HepG2 (cell line): Measurements from ENCODE around the gene BTN1A1. TPM values are rescaled to one million over a fixed set of nuclear protein-coding genes. Genes with fewer than 3 reads are reported as not detected.

Experiments
- CBX5 ChIP-seq: sonication (generic); formaldehyde crosslinking; IDR thresholded peaks from 2 replicates; pipeline ENCODE4 v1.4.0; 2020; ENCODE audit warnings: missing genetic modification reagents, borderline replicate concordance
- CENPT ChIP-seq: sonication (generic); formaldehyde crosslinking; IDR thresholded peaks from 2 replicates; pipeline ENCODE4 v1.8.0; 2022; ENCODE audit warnings: low read depth, mild to moderate bottlenecking, moderate library complexity, missing genetic modification reagents
- HNRNPUL1 ChIP-seq: fragments of 200-400 bp; formaldehyde crosslinking; IDR thresholded peaks from 2 replicates; pipeline ENCODE4 v1.6.1; 2017; ENCODE audit warnings: low read depth, mild to moderate bottlenecking, low read length, moderate library complexity
- KAT8 ChIP-seq: IDR thresholded peaks from 2 replicates; pipeline ENCODE4 v1.6.1; 2016; ENCODE audit warnings: missing genetic modification reagents, missing compliant biosample characterization
- KDM4B ChIP-seq: sonication (generic); formaldehyde crosslinking; IDR thresholded peaks from 2 replicates; pipeline ENCODE4 v1.4.0; 2020; ENCODE audit warnings: missing genetic modification reagents
- MXI1 ChIP-seq: IDR thresholded peaks from 3 replicates; pipeline ENCODE4 v1.6.1; 2012; ENCODE audit warnings: low read depth, low read length, inconsistent platforms, borderline replicate concordance
- PPARG ChIP-seq: conservative IDR thresholded peaks from 2 replicates; pipeline ENCODE4 v1.6.1; 2016; ENCODE audit warnings: missing biosample characterization, missing genetic modification reagents
- PRMT3 ChIP-seq: sonication (generic); formaldehyde crosslinking; IDR thresholded peaks from 2 replicates; pipeline ENCODE4 v1.8.1; 2022; ENCODE audit warnings: low read depth, mild to moderate bottlenecking, moderate library complexity, missing genetic modification reagents, borderline replicate concordance
- RAD51 ChIP-seq: fragments of 450-650 bp; IDR thresholded peaks from 2 replicates; pipeline ENCODE4 v1.6.1; 2016; ENCODE audit warnings: borderline replicate concordance
- RFX1 ChIP-seq: fragments of 450-650 bp; IDR thresholded peaks from 2 replicates; pipeline ENCODE4 v1.6.1; 2017
- RFX3 ChIP-seq: IDR thresholded peaks from 2 replicates; pipeline ENCODE4 v1.6.1; 2016; ENCODE audit warnings: missing biosample characterization, missing genetic modification reagents
- TMF1 ChIP-seq: sonication (generic); formaldehyde crosslinking; IDR thresholded peaks from 2 replicates; pipeline ENCODE4 v1.8.1; 2022; ENCODE audit warnings: low read depth, missing genetic modification reagents
- XBP1 ChIP-seq: sonication (generic); formaldehyde crosslinking; IDR thresholded peaks from 2 replicates; pipeline ENCODE4 v1.5.0; 2020; ENCODE audit warnings: missing genetic modification reagents
- ZFP36 ChIP-seq: fragments of 150-350 bp; IDR thresholded peaks from 2 replicates; pipeline ENCODE4 v1.6.1; 2018; ENCODE audit warnings: borderline replicate concordance, low read length, low read depth; ENCODE audit not compliant: partially characterized antibody
- ZIK1 ChIP-seq: sonication (generic); formaldehyde crosslinking; IDR thresholded peaks from 2 replicates; pipeline ENCODE4 v1.5.0; 2020; ENCODE audit warnings: mild to moderate bottlenecking, low read depth, missing genetic modification reagents, borderline replicate concordance
- ZNF12 ChIP-seq: sonication (generic); formaldehyde crosslinking; IDR thresholded peaks from 2 replicates; pipeline ENCODE4 v1.5.0; 2020; ENCODE audit warnings: missing genetic modification reagents
- ZNF180 ChIP-seq: sonication (generic); formaldehyde crosslinking; IDR thresholded peaks from 2 replicates; pipeline ENCODE4 v1.4.0; 2020; ENCODE audit warnings: low read depth, missing genetic modification reagents, borderline replicate concordance
- ZNF282 ChIP-seq: fragments of 450-650 bp; IDR thresholded peaks from 2 replicates; pipeline ENCODE4 v1.6.1; 2018; ENCODE audit not compliant: partially characterized antibody
- ZNF3 ChIP-seq: IDR thresholded peaks from 2 replicates; pipeline ENCODE4 v1.7.0; 2017; ENCODE audit warnings: inconsistent platforms
- ZNF547 ChIP-seq: sonication (generic); formaldehyde crosslinking; IDR thresholded peaks from 2 replicates; pipeline ENCODE4 v1.5.1; 2020; ENCODE audit warnings: mild to moderate bottlenecking, missing genetic modification reagents
- ZNF550 ChIP-seq: sonication (generic); formaldehyde crosslinking; IDR thresholded peaks from 2 replicates; pipeline ENCODE4 v1.4.0; 2020; ENCODE audit warnings: mild to moderate bottlenecking, missing genetic modification reagents, borderline replicate concordance
- ZNF589 ChIP-seq: sonication (generic); formaldehyde crosslinking; conservative IDR thresholded peaks from 2 replicates; pipeline ENCODE4 v1.8.0; 2022; ENCODE audit warnings: mild to moderate bottlenecking, moderate library complexity, missing genetic modification reagents
- ZNF777 ChIP-seq: sonication (generic); formaldehyde crosslinking; IDR thresholded peaks from 2 replicates; pipeline ENCODE4 v1.4.0; 2020; ENCODE audit warnings: missing genetic modification reagents
- polyA plus RNA-seq, 8 experiments: library from polyadenylated mRNA; depleted of rRNA in 3 of 8; stranded (reverse) in 7 of 8; unstranded in 1 of 8; fragments of >200 nt; fragmentation: Illumina TruSeq in 4 of 8; extraction: Trizol in 4 of 8; gene quantifications; 2 replicates each; pipeline versions ENCODE4 v1.2.1 to v1.2.3, GENCODE V29; 2011 to 2016; ENCODE audit warnings: low read depth in 4 of 8, missing spikeins in 1 of 8, mixed read lengths in 1 of 8; ENCODE audit not compliant: insufficient read depth in 1 of 8
- total RNA-seq, 5 experiments: library from RNA; depleted of rRNA; stranded (reverse); fragments of >200 nt; fragmentation: Illumina TruSeq; extraction: Trizol; gene quantifications; 2 replicates each; pipeline ENCODE4 v1.2.3, GENCODE V29; 2016; ENCODE audit warnings: low read depth in 1 of 5
- TF ChIP-seq, protein P1 (sequence below): fragments of 450-650 bp; IDR thresholded peaks from 2 replicates; pipeline ENCODE4 v1.6.1; 2017; ENCODE audit warnings: mild to moderate bottlenecking
- TF ChIP-seq, protein P2 (sequence below): sonication (generic); formaldehyde crosslinking; conservative IDR thresholded peaks from 2 replicates; pipeline ENCODE4 v1.4.0; 2020; ENCODE audit warnings: missing genetic modification reagents
- TF ChIP-seq, protein P3 (sequence below): sonication (generic); formaldehyde crosslinking; IDR thresholded peaks from 2 replicates; pipeline ENCODE4 v1.5.0; 2020; ENCODE audit warnings: missing genetic modification reagents

The BTN1A1 gene
- total and polyA plus RNA-seq, 2 of the 13 experiments (the other 11 are each of a cell fraction or from before 2014, with no cell fraction given) = 0.04 TPM; not detected in 1

DNA sequence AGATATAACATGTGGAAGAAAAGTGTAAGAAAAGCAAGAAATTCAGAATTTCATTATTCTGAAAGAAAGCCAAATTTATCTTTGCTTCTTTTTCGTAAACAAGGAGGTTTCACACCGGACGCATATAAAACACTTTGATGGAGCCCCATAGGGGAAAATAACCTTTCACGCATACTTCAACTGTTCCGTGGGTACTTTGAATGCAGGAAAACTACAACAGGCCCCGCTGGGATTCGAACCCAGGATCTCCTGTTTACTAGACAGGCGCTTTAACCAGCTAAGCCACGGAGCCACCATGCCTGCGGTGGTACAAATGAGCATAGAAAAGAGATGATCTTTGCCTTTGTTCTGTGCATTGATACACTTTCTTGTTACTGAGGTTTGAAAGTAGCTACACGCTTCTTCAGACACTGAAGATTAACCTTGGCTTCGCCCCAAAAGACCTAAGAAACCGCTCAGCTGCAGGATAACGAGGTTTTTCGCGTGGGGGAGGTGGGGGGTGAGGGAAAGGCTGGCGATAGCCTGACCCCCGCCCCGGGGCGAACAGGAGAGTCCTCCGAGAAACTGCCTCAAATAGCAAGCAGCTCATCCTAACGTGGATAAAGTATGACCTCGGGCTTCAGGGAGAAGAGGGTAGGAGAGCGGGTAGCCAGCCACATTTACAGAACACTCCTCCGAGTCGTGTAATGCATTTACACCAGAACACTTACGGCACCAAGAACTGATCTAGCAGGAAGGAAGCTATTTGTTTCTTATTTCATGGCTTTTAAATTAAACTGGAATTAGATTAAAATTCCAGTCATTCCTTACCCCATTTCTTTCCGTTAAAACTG, 32.8 kb downstream of the BTN1A1 start (continued):
- TF ChIP-seq, protein P1, sequence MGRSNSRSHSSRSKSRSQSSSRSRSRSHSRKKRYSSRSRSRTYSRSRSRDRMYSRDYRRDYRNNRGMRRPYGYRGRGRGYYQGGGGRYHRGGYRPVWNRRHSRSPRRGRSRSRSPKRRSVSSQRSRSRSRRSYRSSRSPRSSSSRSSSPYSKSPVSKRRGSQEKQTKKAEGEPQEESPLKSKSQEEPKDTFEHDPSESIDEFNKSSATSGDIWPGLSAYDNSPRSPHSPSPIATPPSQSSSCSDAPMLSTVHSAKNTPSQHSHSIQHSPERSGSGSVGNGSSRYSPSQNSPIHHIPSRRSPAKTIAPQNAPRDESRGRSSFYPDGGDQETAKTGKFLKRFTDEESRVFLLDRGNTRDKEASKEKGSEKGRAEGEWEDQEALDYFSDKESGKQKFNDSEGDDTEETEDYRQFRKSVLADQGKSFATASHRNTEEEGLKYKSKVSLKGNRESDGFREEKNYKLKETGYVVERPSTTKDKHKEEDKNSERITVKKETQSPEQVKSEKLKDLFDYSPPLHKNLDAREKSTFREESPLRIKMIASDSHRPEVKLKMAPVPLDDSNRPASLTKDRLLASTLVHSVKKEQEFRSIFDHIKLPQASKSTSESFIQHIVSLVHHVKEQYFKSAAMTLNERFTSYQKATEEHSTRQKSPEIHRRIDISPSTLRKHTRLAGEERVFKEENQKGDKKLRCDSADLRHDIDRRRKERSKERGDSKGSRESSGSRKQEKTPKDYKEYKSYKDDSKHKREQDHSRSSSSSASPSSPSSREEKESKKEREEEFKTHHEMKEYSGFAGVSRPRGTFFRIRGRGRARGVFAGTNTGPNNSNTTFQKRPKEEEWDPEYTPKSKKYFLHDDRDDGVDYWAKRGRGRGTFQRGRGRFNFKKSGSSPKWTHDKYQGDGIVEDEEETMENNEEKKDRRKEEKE = no peak
- TF ChIP-seq ZNF282 (no peak), ZNF589 (CRISPR knock-in tag) (no peak), KDM4B (CRISPR knock-in tag) (no peak), ZNF3 (CRISPR knock-in tag) (no peak; the same call in 1 of the 2 replicates), RAD51 (no peak), MXI1 (peak; percentile 61; the same call in 1 of the 3 replicates), CENPT (CRISPR knock-in tag) (no peak), KAT8 (CRISPR knock-in tag) (peak; percentile 80), ZNF777 (CRISPR knock-in tag) (no peak), PRMT3 (CRISPR knock-in tag) (no peak), RFX1 (no peak), CBX5 (CRISPR knock-in tag) (peak; percentile 33; the same call in 1 of the 2 replicates), ZNF12 (no peak; the same call in 1 of the 2 replicates), PPARG (CRISPR knock-in tag) (peak; percentile 62), ZNF547 (peak; percentile 91), TMF1 (CRISPR knock-in tag) (peak; percentile 60; the same call in 1 of the 2 replicates), ZIK1 (0 out of 2 replicates have a peak, but pooled peaks have one; percentile 44), HNRNPUL1 (no peak), ZNF180 (CRISPR knock-in tag) (no peak), ZFP36 (peak; percentile 56), RFX3 (CRISPR knock-in tag) (no peak; the same call in 1 of the 2 replicates), XBP1 (CRISPR knock-in tag) (no peak), ZNF550 (no peak)
- TF ChIP-seq, protein P2, sequence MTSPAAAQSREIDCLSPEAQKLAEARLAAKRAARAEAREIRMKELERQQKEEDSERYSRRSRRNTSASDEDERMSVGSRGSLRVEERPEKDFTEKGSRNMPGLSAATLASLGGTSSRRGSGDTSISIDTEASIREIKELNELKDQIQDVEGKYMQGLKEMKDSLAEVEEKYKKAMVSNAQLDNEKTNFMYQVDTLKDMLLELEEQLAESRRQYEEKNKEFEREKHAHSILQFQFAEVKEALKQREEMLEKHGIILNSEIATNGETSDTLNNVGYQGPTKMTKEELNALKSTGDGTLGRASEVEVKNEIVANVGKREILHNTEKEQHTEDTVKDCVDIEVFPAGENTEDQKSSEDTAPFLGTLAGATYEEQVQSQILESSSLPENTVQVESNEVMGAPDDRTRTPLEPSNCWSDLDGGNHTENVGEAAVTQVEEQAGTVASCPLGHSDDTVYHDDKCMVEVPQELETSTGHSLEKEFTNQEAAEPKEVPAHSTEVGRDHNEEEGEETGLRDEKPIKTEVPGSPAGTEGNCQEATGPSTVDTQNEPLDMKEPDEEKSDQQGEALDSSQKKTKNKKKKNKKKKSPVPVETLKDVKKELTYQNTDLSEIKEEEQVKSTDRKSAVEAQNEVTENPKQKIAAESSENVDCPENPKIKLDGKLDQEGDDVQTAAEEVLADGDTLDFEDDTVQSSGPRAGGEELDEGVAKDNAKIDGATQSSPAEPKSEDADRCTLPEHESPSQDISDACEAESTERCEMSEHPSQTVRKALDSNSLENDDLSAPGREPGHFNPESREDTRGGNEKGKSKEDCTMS (CRISPR knock-in tag) = no peak
- TF ChIP-seq, protein P3, sequence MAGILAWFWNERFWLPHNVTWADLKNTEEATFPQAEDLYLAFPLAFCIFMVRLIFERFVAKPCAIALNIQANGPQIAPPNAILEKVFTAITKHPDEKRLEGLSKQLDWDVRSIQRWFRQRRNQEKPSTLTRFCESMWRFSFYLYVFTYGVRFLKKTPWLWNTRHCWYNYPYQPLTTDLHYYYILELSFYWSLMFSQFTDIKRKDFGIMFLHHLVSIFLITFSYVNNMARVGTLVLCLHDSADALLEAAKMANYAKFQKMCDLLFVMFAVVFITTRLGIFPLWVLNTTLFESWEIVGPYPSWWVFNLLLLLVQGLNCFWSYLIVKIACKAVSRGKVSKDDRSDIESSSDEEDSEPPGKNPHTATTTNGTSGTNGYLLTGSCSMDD = no peak
